ENCODE measurements around the gene AGAP1.
A peak's percentile ranks its signal among the peaks of the same experiment; 100 is the strongest.

Gene AGAP1

GRCh38 chr2:235611349-235611748 lies 117.5 kb downstream of the AGAP1 start:
- no peak for DNase-seq
- intact Hi-C loops (cut with DNase I): no loop called here

GRCh38 chr2:235611756-235612155 lies 117.9 kb downstream of the AGAP1 start:
- intact Hi-C loops (cut with DNase I): no loop called here
- DNase-seq: peak in 1 of 10 donors; percentile 15

DNA sequence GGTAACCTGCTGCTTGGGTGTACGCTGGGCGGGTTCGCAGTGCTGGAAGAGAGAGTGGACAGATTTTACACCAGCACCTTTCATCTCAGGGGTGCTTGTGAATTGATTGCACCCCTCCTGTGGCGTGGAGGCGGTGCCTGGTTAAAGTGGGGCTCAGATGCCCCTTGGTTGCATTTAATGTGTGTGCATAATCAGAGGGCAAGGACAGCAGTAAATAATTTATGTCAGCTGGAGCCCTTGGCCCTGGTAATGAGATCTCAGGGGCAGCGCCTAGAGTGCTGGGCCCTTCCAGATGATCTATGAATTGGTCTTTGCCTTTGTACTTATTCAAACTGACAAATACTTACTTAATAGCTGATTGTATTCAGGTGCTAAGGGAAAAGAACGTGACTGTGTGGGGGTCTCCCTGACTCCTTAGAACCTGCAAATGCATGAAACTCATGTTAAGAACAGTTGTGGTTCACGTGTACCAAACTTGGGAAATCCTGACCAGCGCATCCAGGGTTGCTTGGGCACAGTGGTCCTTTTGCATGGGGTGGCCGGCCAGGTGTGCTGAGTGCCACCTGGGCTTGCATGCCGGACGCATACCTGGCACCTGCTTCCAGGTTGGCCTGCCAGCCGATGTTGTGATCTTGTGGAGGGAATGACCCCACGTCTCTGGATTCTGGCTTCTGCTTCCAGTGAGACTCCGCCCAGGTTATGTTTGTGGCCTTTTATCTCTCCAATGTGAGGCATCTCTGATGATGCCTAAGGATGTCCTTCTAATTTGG lies 118.5 kb downstream of the AGAP1 start:
- intact Hi-C loops (cut with DNase I): no loop called here
- DNase-seq: peak in 1 of 10 donors; percentile 27

- peak in 1 of 10 donors; percentile 54 for DNase-seq
- intact Hi-C loops (cut with DNase I): loop anchor here (2.0 kb wide), 1 partner anchor 25 kb away; no protein-coding TSS in a partner anchor
These were observed 119.8 kb downstream of the AGAP1 start for GRCh38 chr2:235613649-235614048.

- DNase-seq: peak in 2 of 10 donors; percentile 34 to 87
- intact Hi-C loops (cut with DNase I): loop anchor here (2.0 kb wide), 1 partner anchor 24 kb away; no protein-coding TSS in a partner anchor
These were observed 120.5 kb downstream of the AGAP1 start for GRCh38 chr2:235614176-235614860.

DNA sequence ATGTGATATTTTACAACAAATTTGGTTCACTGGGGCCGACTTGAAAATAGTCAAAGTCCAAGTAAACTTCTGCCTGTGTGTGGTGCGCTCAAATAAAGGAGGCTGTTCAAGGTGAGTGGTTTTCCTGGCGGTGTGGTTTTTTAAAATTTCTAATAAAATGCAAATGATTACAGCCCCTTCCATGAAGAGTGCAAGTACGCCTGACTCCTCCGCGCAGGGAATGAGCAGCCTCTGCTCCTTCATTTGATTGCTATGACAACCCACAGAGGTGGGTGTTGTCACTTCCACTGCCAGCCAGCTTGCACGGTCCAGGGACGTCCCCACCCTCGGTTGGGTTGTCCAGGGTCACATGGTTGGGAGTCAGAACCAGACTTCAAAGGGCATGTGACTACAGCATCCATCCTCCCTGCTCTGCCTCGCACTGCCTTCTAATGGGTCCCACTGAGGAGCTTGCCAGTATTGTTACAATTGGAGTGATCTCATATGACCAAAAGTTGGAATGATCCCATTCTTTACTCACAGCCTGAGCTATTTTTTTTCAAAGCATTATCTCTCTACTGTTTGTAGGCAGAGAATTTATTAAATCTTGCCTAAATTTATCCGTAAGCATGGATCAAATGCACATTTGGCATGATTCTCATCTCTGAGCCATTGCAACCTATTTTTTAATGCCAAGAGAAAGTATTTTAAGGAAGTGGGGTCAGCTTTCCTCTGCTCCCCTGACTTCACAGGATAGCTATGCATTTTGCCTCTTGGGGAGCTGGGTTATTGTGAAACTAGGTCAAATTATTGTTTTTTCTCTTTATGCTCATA lies 121.3 kb downstream of the AGAP1 start:
- DNase-seq: peak; percentile 71 to 97 (median 83)
- intact Hi-C loops (cut with DNase I): loop anchor here (2.0 kb wide), 1 partner anchor 24 kb away; no protein-coding TSS in a partner anchor

DNA sequence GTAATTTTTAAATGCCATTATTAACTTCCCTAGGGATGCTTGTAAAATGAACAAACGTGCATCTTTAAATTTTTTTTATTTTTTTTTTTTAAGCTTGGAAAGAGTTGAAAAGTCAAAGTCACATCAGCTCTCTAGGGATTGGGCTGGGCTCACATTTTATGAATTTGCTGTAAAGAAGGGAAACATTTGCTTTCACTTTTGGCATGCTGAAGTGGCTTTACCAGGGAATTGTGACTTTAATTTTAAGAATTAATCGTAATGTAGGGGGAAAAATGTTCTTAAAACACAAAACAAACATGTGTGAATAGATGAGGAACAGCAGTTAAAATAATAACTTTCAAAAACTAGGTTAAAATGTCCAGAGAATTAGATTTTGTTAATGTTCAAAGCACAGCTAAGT lies 123.0 kb downstream of the AGAP1 start:
- no peak for DNase-seq
- intact Hi-C loops (cut with DNase I): no loop called here

DNA sequence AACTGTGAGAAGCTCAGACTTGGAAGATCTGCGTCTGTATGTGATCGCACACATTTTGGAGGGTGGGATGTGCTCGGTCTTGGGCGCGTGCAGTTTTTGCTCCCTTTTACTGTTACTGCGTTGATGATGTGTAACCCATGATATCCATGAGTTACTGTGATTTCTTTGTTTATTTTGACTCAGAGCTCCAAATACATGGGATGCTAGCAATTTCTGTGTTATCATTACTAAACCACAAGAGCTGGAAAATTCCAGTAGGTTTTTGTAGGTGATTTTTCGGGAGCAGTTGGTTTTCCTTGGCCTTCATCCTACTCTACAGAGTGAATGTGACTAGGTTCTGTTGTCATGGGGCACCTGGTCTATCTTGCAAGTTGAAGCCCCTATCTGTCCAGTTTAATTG lies 124.2 kb downstream of the AGAP1 start:
- intact Hi-C loops (cut with DNase I): no loop called here
- DNase-seq: no peak

DNA sequence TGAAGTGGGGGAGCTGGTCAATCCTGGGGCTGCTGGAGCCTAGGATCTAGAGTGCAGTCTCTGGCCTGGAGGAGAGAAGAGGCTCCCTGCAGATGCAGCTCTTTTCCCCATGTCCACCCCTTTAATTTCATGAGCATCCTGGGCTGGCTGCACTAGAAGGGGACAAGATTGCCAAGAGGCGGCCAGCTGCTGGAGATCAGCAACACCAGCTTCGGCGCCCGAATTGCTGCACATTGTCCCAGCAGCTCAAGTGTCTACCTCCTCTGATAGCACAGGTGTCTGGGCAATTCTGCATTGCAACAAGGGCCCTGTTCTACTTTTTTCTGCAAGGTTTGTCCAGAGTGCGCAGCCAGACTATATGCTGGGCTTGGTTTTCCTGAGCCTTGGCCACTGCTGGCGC lies 125.7 kb downstream of the AGAP1 start:
- intact Hi-C loops (cut with DNase I): no loop called here
- DNase-seq: peak in 1 of 10 donors; percentile 46

DNA sequence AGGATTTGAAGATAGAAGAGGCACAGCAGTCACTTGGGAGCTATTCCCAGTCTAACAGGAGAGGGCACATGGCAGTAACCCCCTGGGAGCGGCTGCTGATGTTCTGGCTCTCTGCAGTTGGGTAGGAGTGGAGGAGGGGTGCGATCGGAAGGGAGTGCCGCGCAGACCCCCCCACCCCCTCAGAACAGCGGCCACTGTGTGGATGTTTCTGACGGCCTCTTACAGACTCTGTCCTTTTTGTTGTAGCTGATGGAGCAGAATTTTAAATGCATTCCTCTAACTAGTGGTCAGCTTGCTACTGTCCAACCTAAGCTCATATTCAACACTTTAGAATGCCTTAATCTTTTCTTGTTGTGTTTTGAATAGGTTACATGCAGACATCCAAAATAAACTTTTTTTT lies 127.9 kb downstream of the AGAP1 start:
- peak in 1 of 10 donors; percentile 36 for DNase-seq
- intact Hi-C loops (cut with DNase I): no loop called here

GRCh38 chr2:235623111-235623510 lies 129.3 kb downstream of the AGAP1 start:
- peak in 1 of 10 donors; percentile 8 for DNase-seq

DNA sequence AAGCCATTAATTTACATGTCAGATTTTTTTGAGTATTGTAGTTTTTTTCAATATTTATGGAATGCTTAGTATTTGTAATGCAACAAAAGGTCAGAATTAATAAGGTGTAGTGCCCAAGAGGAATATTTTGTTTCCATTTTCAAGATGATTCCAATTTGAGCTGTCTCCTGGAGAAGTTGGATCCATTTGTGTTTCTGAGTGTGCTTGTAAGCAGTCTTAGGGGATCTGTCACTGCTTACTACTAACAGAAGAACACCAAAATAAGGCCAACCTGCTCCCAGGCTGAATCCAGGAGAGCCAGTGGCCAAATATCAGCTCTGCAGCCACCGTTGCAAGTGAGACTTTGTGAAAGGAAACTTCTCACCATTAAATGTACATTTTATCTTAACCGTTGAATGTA lies 129.9 kb downstream of the AGAP1 start:
- intact Hi-C loops (cut with DNase I): no loop called here
- DNase-seq: no peak

More at GRCh38 chr2:235623111-235623510, 129.3 kb downstream of the AGAP1 start:
- intact Hi-C loops (cut with DNase I): no loop called here

DNA sequence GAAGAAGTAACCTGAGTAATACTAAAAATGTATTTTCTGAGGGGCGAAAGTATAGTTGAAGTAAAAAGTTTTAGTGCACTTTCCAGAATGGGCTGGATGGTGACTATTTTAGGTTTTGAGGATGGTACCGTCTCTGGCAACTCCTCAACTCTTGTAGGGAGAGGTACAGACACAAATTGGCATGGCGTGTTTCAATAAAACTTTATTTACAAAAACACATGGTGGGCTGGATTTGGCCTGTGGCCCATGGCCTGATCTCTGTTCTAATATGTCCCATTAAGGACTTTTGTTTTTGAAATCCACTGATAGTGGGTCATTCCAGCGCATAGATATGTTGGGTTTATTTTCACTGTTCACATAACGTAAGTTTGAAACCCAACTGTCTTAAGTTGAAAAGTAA lies 132.8 kb downstream of the AGAP1 start:
- DNase-seq: no peak
- intact Hi-C loops (cut with DNase I): no loop called here

DNA sequence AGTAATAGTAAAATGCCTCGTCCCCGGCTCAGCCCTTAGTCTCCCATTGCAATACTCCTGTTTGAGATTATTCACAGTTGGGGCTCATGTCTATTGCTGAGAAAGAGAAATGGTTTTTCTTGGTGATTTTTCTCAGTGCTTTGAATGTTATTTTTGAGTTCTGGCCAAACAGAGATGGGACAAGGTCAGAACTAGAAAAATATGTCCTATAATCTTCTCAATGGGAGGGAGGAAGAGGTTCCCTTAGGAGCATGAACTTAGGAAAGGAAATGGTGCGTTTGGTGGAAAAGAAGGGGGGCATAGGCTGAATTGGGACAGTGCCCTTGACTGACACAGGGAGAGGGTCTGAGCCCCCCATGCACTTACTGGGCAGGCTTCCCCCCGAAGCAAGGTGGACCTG lies 133.8 kb downstream of the AGAP1 start:
- intact Hi-C loops (cut with DNase I): no loop called here
- no peak for DNase-seq

DNA sequence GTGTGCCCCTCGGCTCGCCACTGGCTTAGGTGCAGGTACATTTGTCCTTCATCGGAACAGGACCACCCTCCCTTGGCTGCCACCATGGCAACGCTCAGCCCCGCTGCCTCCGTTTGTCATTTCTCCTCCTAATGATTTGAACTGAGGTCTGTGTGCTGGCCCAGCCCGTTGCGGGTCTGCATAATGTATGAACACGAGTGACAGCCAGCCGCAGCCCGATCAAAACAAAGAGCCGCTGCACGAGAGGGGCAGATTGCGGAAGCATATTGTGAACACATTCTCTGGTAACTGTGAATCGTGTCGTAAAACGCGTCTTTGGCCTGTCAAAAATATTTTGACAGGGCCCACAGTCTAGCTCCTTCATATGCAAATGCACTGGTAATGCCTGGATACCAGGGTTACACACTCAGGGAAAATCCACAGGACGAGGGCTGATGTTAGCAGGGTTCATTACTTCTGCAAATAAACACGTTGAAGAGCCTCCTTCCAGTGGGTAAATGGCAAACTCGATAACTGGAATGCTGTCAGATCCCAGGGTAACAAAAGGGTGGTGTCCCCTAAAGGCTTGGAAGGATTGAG lies 137.0 kb downstream of the AGAP1 start:
- no peak for DNase-seq
- intact Hi-C loops (cut with DNase I): loop anchor here (5.0 kb wide), 1 partner anchor 34 kb away; no protein-coding TSS in a partner anchor

DNA sequence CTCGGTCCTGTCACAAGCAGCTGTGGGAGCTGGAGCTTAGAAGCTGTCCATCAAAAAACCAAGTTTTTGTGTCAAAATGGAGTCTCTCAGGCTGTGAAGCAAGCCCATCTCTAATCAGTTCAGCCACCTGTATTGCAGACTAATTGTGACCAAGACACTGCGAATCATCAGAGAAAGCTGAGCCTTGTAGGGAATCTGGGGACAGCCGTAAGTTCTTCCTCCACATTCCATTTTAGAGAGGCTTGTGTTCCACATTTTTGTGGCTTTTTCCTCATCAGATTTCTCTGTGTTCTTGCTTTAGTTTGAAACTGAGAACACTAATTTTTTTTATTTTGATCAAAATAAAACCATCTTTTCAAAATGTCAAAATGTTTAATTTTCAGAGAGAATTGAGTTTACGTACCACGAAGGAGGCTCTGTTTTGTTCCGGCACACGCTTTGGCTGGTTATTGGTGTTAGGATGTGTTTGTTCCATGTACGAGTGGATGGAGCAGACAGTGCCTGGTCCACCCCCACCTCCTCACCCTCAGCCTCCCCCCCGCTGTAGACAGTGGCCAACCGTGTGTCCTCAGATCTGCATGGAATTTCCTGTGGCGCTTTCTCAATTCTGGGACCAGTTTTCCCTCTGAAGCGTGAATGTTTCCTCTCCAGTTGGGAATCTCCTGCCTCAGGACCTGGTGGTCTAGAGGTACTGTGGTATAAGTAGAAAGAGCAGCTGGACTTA lies 140.8 kb downstream of the AGAP1 start:
- intact Hi-C loops (cut with DNase I): loop anchor here (5.0 kb wide), 1 partner anchor 37 kb away; no protein-coding TSS in a partner anchor
- peak in 2 of 10 donors; percentile 55 to 63 for DNase-seq

DNA sequence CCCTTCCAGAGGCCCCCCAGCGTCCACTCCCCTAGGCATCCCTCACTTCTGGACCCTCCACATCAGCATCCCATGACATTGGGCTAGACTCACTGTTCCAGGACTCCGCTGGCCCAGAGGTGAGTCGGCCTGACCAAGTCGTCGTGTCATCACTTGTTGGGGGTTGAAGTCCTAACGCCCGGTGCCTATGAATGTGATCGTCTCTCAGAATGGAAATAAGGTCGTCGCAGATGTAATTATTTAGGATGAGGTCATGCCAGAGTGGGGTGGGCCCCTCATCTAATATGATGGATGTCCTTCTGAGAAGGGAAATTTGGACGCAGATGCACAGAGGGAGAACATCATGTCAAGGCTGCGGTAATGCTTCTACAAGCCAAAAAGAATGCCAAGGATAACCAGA lies 142.7 kb downstream of the AGAP1 start:
- intact Hi-C loops (cut with DNase I): no loop called here
- no peak for DNase-seq

- intact Hi-C loops (cut with DNase I): loop anchor here (2.0 kb wide), 1 partner anchor 23 kb away; no protein-coding TSS in a partner anchor
- no peak for DNase-seq
These were observed 144.1 kb downstream of the AGAP1 start for GRCh38 chr2:235637896-235638295.

Data from posterior cingulate gyrus (tissue), 11 donors.